ENCODE data around the gene PCGF2.
A peak's percentile ranks its signal among the peaks of the same experiment; 100 is the strongest.

Gene PCGF2

GRCh38 chr17:38747463-38748148 lies 530 bp downstream of the PCGF2 start:
- TF ChIP-seq, protein P1, sequence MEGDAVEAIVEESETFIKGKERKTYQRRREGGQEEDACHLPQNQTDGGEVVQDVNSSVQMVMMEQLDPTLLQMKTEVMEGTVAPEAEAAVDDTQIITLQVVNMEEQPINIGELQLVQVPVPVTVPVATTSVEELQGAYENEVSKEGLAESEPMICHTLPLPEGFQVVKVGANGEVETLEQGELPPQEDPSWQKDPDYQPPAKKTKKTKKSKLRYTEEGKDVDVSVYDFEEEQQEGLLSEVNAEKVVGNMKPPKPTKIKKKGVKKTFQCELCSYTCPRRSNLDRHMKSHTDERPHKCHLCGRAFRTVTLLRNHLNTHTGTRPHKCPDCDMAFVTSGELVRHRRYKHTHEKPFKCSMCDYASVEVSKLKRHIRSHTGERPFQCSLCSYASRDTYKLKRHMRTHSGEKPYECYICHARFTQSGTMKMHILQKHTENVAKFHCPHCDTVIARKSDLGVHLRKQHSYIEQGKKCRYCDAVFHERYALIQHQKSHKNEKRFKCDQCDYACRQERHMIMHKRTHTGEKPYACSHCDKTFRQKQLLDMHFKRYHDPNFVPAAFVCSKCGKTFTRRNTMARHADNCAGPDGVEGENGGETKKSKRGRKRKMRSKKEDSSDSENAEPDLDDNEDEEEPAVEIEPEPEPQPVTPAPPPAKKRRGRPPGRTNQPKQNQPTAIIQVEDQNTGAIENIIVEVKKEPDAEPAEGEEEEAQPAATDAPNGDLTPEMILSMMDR (conservative IDR thresholded peaks at IDR 0.05; ENCODE audit: control insufficient read depth, insufficient read depth, low read depth, low read length) = no peak
- peak overlapping the region; percentile 84 for H3K4me3 ChIP-seq (ENCODE audit: control insufficient read depth, low read depth, low read length)
- no peak for DNase-seq (ENCODE audit: low read depth)

- TF ChIP-seq, protein P1 (conservative IDR thresholded peaks at IDR 0.05; ENCODE audit: control insufficient read depth, insufficient read depth, low read depth, low read length) = no peak
- H3K4me3 ChIP-seq (ENCODE audit: control insufficient read depth, low read depth, low read length) = peak overlapping the region; percentile 84
- no peak for DNase-seq (ENCODE audit: low read depth)
Measured at GRCh38 chr17:38746849-38747462, 1.2 kb downstream of the PCGF2 start.

DNA sequence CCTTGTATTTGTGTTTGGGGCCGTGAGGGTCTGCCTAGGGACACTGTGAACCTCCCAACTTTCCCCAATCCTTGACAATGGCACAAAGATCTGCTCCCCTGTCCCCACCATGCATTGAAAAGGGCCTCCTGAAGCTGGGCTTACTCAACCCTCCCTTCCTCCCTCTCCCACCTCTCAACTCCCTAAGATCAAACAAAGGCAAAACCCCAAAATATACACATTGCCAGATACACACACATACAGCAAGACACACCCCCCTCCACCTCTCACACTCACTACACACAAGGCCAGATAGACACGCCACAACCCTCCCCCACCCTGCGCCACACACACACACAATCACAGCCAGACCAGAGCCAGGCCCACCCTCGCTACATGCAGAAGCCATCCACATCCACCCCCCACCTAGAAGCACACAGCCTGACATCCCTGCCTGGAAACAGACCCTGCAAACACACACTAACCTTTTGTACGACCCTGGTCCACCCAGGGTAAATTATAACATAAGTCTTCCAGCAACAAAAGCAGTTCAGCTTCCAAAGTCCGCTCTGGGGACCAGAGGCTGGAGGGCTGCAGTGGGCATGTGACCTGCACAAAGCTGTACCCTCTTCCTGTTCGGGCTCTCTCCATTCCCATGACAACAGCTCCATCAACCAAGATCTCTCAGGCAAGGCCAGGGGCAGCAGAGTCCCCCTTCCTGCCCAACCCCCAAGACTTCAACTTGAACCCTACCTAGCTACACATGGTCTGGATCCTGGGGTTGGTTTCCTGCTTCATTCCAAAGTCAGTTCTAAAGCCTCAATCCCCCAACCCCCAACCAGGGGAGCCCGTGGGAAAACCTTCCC lies 1.9 kb downstream of the PCGF2 start:
- no peak for DNase-seq (ENCODE audit: low read depth)
- peak overlapping the region; percentile 84 for H3K4me3 ChIP-seq (ENCODE audit: control insufficient read depth, low read depth, low read length)
- TF ChIP-seq, protein P1 (conservative IDR thresholded peaks at IDR 0.05; ENCODE audit: control insufficient read depth, insufficient read depth, low read depth, low read length) = no peak

- H3K4me3 ChIP-seq (ENCODE audit: control insufficient read depth, low read depth, low read length) = no peak overlapping the region
- DNase-seq (ENCODE audit: low read depth) = no peak
- TF ChIP-seq, protein P1 (conservative IDR thresholded peaks at IDR 0.05; ENCODE audit: control insufficient read depth, insufficient read depth, low read depth, low read length) = no peak
Measured at GRCh38 chr17:38745545-38745944, 2.6 kb downstream of the PCGF2 start.

GRCh38 chr17:38743556-38744171 lies 4.5 kb downstream of the PCGF2 start:
- no peak overlapping the region for H3K4me3 ChIP-seq (ENCODE audit: control insufficient read depth, low read depth, low read length)
- TF ChIP-seq, protein P1 (conservative IDR thresholded peaks at IDR 0.05; ENCODE audit: control insufficient read depth, insufficient read depth, low read depth, low read length) = no peak
- DNase-seq (ENCODE audit: low read depth) = no peak
